ENCODE data around the gene CLTCL1.
"Not testable (repeated sequence)": the region's sequence is repeated elsewhere in the genome, so short reads cannot be mapped to it uniquely, and the experiment has no call there.

Gene CLTCL1

GRCh38 chr22:19287076-19287707 lies 4.3 kb downstream of the CLTCL1 start:
- no peak overlapping the region for H3K27ac ChIP-seq (replicated peaks)
- no peaks in the 10 kb centered on the region for H3K27me3 ChIP-seq (ENCODE audit: insufficient read depth, poor library complexity, severe bottlenecking)
- no peak for DNase-seq (ENCODE audit: low read depth in 1 of 2, low spot score in 1 of 2)
- no peak overlapping the region for H3K4me3 ChIP-seq (replicated peaks; ENCODE audit: insufficient read depth, low read length)
- TF ChIP-seq, protein P1, sequence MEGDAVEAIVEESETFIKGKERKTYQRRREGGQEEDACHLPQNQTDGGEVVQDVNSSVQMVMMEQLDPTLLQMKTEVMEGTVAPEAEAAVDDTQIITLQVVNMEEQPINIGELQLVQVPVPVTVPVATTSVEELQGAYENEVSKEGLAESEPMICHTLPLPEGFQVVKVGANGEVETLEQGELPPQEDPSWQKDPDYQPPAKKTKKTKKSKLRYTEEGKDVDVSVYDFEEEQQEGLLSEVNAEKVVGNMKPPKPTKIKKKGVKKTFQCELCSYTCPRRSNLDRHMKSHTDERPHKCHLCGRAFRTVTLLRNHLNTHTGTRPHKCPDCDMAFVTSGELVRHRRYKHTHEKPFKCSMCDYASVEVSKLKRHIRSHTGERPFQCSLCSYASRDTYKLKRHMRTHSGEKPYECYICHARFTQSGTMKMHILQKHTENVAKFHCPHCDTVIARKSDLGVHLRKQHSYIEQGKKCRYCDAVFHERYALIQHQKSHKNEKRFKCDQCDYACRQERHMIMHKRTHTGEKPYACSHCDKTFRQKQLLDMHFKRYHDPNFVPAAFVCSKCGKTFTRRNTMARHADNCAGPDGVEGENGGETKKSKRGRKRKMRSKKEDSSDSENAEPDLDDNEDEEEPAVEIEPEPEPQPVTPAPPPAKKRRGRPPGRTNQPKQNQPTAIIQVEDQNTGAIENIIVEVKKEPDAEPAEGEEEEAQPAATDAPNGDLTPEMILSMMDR (IDR thresholded peaks at IDR 0.05; ENCODE audit: insufficient read depth, low read length), result no peak
- TF ChIP-seq, protein P2, sequence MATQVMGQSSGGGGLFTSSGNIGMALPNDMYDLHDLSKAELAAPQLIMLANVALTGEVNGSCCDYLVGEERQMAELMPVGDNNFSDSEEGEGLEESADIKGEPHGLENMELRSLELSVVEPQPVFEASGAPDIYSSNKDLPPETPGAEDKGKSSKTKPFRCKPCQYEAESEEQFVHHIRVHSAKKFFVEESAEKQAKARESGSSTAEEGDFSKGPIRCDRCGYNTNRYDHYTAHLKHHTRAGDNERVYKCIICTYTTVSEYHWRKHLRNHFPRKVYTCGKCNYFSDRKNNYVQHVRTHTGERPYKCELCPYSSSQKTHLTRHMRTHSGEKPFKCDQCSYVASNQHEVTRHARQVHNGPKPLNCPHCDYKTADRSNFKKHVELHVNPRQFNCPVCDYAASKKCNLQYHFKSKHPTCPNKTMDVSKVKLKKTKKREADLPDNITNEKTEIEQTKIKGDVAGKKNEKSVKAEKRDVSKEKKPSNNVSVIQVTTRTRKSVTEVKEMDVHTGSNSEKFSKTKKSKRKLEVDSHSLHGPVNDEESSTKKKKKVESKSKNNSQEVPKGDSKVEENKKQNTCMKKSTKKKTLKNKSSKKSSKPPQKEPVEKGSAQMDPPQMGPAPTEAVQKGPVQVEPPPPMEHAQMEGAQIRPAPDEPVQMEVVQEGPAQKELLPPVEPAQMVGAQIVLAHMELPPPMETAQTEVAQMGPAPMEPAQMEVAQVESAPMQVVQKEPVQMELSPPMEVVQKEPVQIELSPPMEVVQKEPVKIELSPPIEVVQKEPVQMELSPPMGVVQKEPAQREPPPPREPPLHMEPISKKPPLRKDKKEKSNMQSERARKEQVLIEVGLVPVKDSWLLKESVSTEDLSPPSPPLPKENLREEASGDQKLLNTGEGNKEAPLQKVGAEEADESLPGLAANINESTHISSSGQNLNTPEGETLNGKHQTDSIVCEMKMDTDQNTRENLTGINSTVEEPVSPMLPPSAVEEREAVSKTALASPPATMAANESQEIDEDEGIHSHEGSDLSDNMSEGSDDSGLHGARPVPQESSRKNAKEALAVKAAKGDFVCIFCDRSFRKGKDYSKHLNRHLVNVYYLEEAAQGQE (IDR thresholded peaks at IDR 0.05; ENCODE audit: insufficient replicate concordance, low read depth), result no peak
- no peak for TF ChIP-seq GABPA (IDR thresholded peaks at IDR 0.05; ENCODE audit: low read depth)
- TF ChIP-seq POLR2AphosphoS5 (IDR thresholded peaks at IDR 0.05; ENCODE audit: low read depth), result no peak
- no peak for TF ChIP-seq SPI1 (IDR thresholded peaks at IDR 0.05; ENCODE audit: borderline replicate concordance, low read depth)

DNA sequence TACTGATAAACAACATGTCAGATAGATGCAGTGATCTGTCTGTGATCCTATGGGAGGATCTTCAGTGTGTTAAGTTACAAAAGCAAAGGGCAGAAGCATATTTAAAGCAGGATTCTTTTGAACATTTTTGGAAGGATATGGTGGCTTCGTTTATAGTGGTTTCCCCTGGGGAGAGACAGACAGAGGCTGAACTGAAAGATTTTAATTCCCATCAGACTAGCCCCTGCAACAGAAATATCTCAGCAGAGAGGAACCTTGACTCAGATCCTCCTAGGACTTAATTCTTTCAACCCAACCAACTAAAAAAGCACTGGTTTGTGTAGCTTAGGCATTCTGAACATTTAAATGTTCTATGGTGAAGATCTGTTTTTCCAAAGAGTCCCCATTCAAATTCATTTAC lies 5.7 kb downstream of the CLTCL1 start:
- TF ChIP-seq POLR2AphosphoS5 (IDR thresholded peaks at IDR 0.05; ENCODE audit: low read depth) (no peak), SPI1 (IDR thresholded peaks at IDR 0.05; ENCODE audit: borderline replicate concordance, low read depth) (no peak), GABPA (IDR thresholded peaks at IDR 0.05; ENCODE audit: low read depth) (no peak)
- TF ChIP-seq, protein P2 (IDR thresholded peaks at IDR 0.05; ENCODE audit: insufficient replicate concordance, low read depth), result no peak
- TF ChIP-seq, protein P1 (IDR thresholded peaks at IDR 0.05; ENCODE audit: insufficient read depth, low read length), result no peak

DNA sequence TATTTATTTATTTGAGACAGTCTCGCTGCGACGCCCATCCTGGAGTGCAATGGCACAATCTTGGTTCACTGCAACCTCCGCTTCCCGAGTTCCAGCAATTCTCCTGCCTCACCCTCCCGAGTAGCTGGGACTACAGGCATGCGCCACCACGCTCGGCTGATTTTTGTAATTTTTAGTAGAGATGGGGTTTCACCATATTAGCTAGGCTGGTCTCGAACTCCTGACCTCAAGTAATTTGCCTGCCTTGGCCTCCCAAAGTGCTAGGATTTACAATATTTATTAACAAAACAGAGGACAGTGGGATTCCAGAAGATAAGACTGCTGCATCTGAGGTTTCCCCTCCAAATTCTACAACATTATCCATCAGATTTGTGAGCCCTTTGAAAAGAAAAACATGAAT lies 12.4 kb downstream of the CLTCL1 start:
- not testable (repeated sequence) for H3K4me3 ChIP-seq (replicated peaks; ENCODE audit: insufficient read depth, low read length); H3K27me3 ChIP-seq (ENCODE audit: insufficient read depth, poor library complexity, severe bottlenecking); DNase-seq (ENCODE audit: low read depth in 1 of 2, low spot score in 1 of 2); H3K27ac ChIP-seq (replicated peaks)

More for the DNA sequence above, 5.7 kb downstream of the CLTCL1 start:
- Histone ChIP-seq H3K27me3 (ENCODE audit: insufficient read depth, poor library complexity, severe bottlenecking) (no peaks in the 10 kb centered on the region), H3K4me3 (replicated peaks; ENCODE audit: insufficient read depth, low read length) (no peak overlapping the region), H3K27ac (replicated peaks) (no peak overlapping the region)
- DNase-seq (ENCODE audit: low read depth in 1 of 2, low spot score in 1 of 2), result no peak

DNA sequence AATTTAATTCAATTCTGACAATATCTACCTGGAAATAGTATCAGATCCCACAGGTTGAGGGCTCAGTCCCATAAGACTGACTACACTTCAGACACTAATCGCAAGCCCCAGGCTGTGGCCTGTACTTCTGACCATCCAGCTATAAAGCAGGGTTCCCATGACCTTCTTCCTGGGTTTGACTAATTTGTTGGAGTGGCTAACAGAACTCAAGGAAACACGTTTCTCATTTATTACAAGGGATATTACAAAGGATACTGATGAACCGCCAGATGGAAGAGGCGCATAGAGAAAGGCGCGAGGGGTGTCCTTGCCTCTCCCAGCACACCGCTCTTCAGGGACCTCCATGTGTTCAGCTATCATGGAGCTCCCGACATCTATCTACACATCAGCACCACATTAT lies 13.7 kb downstream of the CLTCL1 start:
- Histone ChIP-seq H3K4me3 (replicated peaks; ENCODE audit: insufficient read depth, low read length) (no peak overlapping the region), H3K27me3 (ENCODE audit: insufficient read depth, poor library complexity, severe bottlenecking) (no peaks in the 10 kb centered on the region), H3K27ac (replicated peaks) (no peak overlapping the region)
- no peak for DNase-seq (ENCODE audit: low read depth in 1 of 2, low spot score in 1 of 2)
- TF ChIP-seq, protein P1 (IDR thresholded peaks at IDR 0.05; ENCODE audit: insufficient read depth, low read length), result no peak
- TF ChIP-seq, protein P2 (IDR thresholded peaks at IDR 0.05; ENCODE audit: insufficient replicate concordance, low read depth), result no peak
- no peak for TF ChIP-seq POLR2AphosphoS5 (IDR thresholded peaks at IDR 0.05; ENCODE audit: low read depth)
- no peak for TF ChIP-seq GABPA (IDR thresholded peaks at IDR 0.05; ENCODE audit: low read depth)
- TF ChIP-seq SPI1 (IDR thresholded peaks at IDR 0.05; ENCODE audit: borderline replicate concordance, low read depth), result no peak
